NCI-H2227 (cell line): ENCODE results near the gene CHST13.

Experiments used
- DNase-seq: peaks from one replicate; lab custom pipeline; 2025; ENCODE audit not compliant: unreplicated experiment; lab: John Stamatoyannopoulos, UW

CHST13 gene

DNA sequence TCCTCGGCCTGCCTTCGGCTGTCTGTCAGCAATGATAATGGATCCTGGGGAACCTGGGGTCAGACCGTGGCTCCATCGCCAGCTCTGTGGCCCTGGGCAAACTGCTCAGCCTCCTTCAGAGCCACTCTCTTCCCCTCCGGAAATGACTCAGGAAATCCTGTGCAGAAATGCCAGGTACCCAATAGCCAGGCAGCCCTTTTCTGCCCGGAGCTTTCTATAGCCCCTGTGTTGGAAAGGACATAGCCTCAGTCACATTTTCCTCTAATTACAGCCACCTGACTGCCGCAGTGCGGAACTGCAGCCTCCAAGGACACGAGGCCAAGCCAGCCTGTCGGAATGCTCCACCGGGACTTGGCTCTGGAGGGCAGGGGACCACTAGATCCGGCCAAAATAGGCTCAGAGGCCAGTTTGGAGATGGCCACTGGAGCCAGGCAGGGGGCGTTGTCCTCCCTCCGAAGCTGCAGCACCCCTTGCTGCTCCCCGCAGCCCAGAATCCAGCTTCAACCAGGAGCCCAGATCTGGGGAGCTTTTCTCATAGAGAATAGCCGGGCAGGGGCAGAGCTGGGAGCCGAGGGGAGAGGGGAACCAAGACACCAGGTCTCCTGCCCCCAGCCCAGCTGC is 36.7 kb upstream of the CHST13 start:
- no peak for DNase-seq

- DNase-seq = no peak
Measured at GRCh38 chr3:126488185-126488584, 35.8 kb upstream of the CHST13 start.

GRCh38 chr3:126488886-126489569 is 34.9 kb upstream of the CHST13 start:
- DNase-seq = no peak

- DNase-seq = no peak
Measured at GRCh38 chr3:126490619-126491018, 33.3 kb upstream of the CHST13 start.

GRCh38 chr3:126491221-126492013 is 32.5 kb upstream of the CHST13 start:
- DNase-seq = no peak

- no peak for DNase-seq
Measured at GRCh38 chr3:126493051-126493450, 30.9 kb upstream of the CHST13 start.

DNA sequence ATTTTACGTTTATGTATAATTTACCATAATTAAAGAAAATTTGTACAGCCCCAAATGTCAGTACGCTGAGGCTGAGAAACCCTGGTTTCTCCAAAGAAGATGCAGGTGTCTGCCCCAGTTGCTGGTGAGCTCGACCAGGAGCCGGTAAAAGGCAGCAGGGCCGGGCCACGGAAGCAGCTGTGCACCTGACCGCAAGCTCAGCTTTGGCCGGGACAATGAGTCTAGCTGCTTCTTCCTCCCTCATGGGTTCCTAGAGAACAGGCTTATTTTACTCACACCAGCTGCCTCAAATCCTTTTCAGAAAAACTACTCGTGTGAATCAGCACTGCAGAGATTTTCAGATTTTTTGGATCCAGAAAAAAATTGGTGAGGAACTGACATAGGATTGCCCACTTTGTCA is 30.2 kb upstream of the CHST13 start:
- no peak for DNase-seq

DNA sequence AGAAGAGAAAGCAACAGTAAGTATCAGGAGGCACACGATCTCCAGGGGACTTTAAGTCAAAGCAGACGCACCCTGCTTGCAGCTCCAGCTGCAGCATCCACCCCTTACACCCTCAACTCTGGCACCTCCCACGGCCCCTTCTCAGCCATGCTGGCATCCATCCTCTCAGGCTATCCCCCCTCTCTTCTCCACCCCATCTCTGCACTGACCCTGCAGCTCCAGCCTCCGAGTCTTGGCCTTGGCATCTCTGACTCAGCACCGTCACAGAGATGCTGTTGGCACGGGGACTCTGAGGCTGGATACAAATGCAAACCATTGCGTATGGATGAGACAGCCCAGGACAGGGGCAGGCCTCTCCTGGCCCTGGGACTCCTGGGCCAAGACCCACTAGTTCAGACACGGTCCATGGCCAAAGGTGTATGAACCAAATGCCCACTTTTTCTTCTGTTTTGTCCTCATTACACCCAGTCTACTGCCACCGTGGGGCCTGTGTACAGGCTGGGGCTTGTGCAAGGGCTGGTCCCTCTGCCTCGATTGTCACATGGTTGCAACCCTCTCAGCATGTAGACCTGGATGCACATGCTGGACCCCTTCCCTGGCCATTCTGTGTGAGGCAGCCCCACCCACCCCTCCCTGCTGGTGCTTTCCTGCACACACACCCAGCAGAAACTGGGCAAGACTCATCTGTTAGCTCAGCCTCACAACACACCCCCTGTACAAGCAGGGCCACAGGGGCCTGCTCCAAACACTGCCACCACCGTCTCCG is 29.6 kb upstream of the CHST13 start:
- DNase-seq = no peak

- no peak for DNase-seq
Measured at GRCh38 chr3:126494970-126495230, 29.1 kb upstream of the CHST13 start.

- DNase-seq = no peak
Measured at GRCh38 chr3:126495786-126496185, 28.2 kb upstream of the CHST13 start.

DNA sequence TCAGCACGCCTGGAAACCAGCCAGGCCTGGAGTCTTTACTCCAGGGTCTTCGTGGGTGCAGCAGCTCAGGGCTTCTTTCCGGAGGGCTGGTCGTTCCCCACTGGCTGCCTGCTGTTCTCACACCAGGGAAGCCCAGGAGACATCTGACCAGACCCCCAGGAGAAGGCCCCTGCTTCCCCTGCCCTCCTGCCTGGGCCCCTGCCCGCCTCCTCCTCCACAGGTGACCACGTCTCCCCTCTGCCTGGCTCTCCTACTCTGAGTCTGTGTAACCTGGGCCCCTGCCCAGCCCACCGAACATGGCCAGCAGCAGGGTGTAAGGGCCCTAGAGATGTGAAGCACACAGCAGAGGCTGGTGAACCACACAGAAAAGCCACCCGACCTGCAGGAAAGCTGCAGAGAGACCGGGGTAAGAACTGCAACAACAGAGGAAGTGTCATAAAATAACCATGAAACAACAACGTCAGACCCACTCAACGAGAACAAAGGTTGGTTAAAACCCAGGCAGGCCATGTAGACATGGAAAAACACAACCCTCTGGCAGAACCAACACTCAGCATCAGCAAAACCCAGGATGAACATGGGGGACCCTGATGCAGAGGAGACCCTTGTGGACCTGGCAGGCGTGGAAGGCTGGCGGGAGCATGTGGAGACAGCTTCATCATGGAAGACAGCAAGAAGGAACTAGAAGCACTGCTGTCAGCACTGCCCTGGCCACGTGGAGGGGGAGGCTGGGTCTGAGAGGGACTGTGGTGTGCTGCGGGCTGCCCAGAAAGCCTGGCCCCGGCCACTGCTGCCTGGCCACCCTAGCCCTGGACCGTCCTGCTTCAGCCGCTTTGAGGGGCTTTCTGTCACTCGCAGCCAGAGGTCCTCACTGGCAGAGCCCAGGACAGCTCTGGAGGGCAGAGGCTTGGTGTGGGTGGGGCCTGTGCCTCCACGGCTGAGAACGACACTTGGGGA is 26.8 kb upstream of the CHST13 start:
- no peak for DNase-seq

DNA sequence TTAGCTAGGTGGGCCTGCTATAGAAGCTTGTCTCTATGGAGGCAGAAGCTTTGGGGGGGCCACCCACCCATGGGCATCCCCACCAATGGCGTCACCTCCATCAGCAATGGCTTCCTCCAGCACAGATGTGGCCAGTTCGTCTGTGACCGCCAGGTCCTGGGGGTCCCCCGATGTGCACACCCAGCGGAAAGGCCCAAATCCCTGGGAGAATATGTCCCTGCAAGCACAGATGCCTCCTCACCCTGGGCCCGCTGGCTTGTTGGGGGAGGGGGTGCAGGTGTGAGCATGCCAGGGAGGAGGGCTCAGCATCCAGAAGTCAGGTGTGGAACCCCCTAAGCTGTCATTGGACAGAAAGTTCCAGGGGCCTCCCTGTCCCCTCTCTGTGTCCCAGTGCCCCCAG is 26.0 kb upstream of the CHST13 start:
- DNase-seq = no peak

DNA sequence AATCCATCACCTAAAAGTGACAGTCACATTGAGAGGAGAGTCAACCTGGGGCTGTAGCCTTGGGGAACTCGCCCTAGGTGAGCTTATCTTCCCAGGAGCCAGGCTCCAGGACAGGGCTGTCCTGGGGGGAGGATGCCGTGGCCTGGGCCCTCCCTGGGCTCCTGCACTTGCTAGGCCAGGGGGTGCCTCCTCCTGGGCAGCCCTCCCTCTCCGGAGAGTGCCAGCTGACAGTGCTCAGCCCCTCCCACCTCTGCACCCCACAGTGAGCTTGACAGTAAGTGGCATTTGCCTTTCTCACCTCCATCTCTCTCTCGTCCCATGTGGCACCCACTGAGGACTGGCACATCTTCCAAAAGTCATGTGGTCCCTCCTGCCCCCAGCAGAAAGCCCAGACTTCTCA is 25.5 kb upstream of the CHST13 start:
- no peak for DNase-seq

- no peak for DNase-seq
Measured at GRCh38 chr3:126498929-126499328, 25.0 kb upstream of the CHST13 start.

DNA sequence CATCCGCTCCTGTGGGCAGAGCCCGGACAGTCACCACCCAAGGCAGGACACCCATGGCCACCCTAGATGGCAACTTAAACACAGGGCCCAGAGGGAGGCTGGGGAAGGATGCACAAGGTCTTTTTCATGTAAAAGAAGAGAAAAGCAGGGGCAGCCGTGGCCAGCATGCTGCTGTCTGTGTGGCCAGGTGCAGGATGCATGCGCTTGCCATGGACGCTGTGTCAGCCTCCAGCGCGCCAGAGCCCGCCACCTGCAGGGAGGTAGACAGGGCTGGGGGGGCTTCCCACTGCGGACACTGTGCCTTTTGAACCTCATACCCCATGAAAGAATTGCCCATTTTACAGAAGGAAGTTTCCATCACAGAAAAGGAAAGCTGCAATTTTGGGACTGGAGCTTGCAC is 24.6 kb upstream of the CHST13 start:
- no peak for DNase-seq

DNA sequence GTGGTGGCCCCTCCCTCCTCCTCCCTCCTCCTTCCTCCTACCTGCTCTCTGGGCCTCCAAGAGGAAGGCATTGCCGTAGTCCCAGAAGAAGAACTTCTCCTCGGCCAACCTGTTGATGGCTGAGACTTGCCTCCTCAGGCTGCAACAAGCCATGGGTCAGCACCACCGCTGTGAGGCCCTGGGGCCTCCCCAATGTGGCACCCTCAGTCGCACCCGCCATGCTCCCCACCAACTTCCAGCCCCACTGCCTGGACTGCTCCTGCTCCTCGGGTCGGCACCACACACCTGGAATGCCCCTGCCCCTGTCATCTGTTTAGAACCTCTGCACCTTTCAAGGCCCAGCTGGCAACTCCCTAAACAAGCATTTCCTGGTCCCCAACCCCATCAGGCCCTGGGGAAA is 23.9 kb upstream of the CHST13 start:
- no peak for DNase-seq

- DNase-seq = no peak
Measured at GRCh38 chr3:126501054-126501453, 22.9 kb upstream of the CHST13 start.

- DNase-seq = no peak
Measured at GRCh38 chr3:126501736-126502135, 22.2 kb upstream of the CHST13 start.

DNA sequence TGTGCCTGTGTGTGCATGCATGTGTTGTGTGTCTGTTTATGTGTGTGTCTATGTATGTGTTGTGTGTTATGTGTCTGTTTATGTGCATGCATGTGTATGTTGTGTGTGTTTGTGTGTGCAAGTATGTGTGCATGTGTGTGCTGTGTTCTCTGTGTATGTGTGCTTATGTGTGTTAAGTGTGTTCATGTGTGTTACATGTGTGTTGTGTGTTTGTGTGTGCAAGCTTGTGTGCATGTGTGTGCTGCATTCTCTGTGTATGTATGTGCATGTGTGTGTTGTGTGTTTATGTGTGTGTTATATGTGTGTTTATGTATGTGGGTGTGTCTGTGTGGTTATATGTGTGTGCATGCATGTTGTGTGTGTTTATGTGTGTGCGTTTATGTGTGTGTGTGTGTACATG is 21.3 kb upstream of the CHST13 start:
- no peak for DNase-seq

DNA sequence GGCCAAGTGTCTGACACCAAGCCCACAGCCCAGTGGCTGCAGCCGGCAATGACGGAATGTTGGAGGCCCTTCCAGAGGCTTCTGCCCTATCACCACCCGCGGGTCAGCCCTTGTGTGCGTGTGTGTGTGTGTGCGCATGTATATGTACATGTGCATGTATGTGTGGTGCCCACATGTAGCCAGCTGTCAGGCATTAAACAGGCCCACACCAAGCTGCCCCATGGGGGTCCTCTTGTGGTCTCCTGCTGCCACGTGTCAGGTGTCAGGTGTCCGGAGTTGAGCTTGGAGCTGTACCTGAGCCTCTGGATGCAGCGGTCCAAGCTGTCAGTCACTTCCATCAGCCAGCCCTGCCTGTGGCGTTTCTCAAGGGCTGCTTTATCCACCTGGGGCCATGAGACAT is 20.3 kb upstream of the CHST13 start:
- no peak for DNase-seq

DNA sequence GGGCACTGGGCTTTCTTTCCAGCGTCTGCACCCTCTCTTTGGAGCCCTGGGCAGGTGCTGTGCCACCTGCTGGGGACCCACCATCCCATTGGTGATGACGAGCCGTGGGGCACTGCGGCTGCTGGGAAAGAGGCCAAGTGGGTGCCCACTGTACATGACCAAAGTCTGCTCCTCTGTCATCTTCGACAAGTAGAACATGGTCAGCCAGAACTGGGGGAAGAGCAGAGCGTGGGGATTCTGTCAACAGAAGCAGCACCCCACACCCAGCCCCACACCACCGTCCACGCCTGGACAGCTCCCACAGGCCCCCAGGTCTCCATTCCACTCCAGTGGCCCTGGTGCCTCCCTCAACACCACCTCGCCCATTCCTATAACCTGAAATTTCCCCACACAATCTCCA is 16.1 kb upstream of the CHST13 start:
- DNase-seq = no peak
